ENCODE measurements around the gene ST6GAL1. TPM values are rescaled to one million over a fixed set of nuclear protein-coding genes. Genes with fewer than 3 reads are reported as not detected.

The ST6GAL1 gene
- total RNA-seq, 1 experiment from 2014 or later, result 15.6 TPM

GRCh38 chr3:187027531-187028278 lies 97.4 kb downstream of the ST6GAL1 start:
- Histone ChIP-seq H3K4me3 (replicated peaks in 1 of 2; ENCODE audit: low read depth in 1 of 2, low read length in 2 of 2) (no peak overlapping the region), H3K4me2 (ENCODE audit: low read length) (no peak overlapping the region), H3K9ac (ENCODE audit: low read length) (no peak overlapping the region), H3K79me2 (ENCODE audit: insufficient read depth, low read length) (no peaks in the 10 kb centered on the region), H3K27me3 (ENCODE audit: insufficient read depth, low read length) (no peaks in the 10 kb centered on the region), H4K20me1 (ENCODE audit: insufficient read depth) (no peaks in the 10 kb centered on the region), H3K9me3 (ENCODE audit: control insufficient read depth in 1 of 2, insufficient read depth in 1 of 2, low read depth in 1 of 2, low read length in 2 of 2) (no peaks in the 10 kb centered on the region), H2AFZ (ENCODE audit: low read depth, low read length, poor library complexity, severe bottlenecking) (no peak overlapping the region), H3K36me3 (ENCODE audit: control insufficient read depth in 1 of 2, insufficient read depth in 2 of 2, low read length in 2 of 2) (no peaks in the 10 kb centered on the region), H3K27ac (ENCODE audit: low read depth, low read length) (no peak overlapping the region), H3K4me1 (ENCODE audit: control insufficient read depth in 1 of 2, insufficient read depth in 2 of 2, low read length in 2 of 2) (no peaks in the 10 kb centered on the region), H3K9me2 (ENCODE audit: insufficient read depth) (no peaks in the 10 kb centered on the region)
- intact Hi-C loops (cut with micrococcal nuclease), result no loop called here
- ChIA-PET CTCF (no interaction called here), RAD21 (ENCODE audit: low non-redundant PET in 1 of 2, low total read pairs in 2 of 2, uncharacterized antibody in 2 of 2, unreplicated experiment in 2 of 2) (no interaction called here), POLR2A (no interaction called here)
- no peak for TF ChIP-seq POLR2AphosphoS5 (IDR thresholded peaks at IDR 0.05; ENCODE audit: low read depth, low read length)
- no peak for DNase-seq (ENCODE audit: low read depth, low spot score)
- ATAC-seq, result no peak
- no TSS peak for BruUV-seq (replicated peaks)

- ChIA-PET RAD21 (ENCODE audit: low non-redundant PET in 1 of 2, low total read pairs in 2 of 2, uncharacterized antibody in 2 of 2, unreplicated experiment in 2 of 2) (no interaction called here), CTCF (no interaction called here)
These were observed 101.6 kb downstream of the ST6GAL1 start for GRCh38 chr3:187031934-187032333.

More at GRCh38 chr3:187031934-187032333, 101.6 kb downstream of the ST6GAL1 start:
- Histone ChIP-seq H3K27me3 (ENCODE audit: insufficient read depth, low read length) (no peaks in the 10 kb centered on the region), H3K9me3 (ENCODE audit: control insufficient read depth in 1 of 2, insufficient read depth in 1 of 2, low read depth in 1 of 2, low read length in 2 of 2) (no peaks in the 10 kb centered on the region), H3K79me2 (ENCODE audit: insufficient read depth, low read length) (no peaks in the 10 kb centered on the region), H3K9ac (ENCODE audit: low read length) (no peak overlapping the region), H3K4me3 (replicated peaks in 1 of 2; ENCODE audit: low read depth in 1 of 2, low read length in 2 of 2) (no peak overlapping the region), H3K27ac (ENCODE audit: low read depth, low read length) (no peak overlapping the region), H3K36me3 (ENCODE audit: control insufficient read depth in 1 of 2, insufficient read depth in 2 of 2, low read length in 2 of 2) (no peaks in the 10 kb centered on the region), H3K4me2 (ENCODE audit: low read length) (no peak overlapping the region), H3K9me2 (ENCODE audit: insufficient read depth) (no peaks in the 10 kb centered on the region), H4K20me1 (ENCODE audit: insufficient read depth) (no peaks in the 10 kb centered on the region), H3K4me1 (ENCODE audit: control insufficient read depth in 1 of 2, insufficient read depth in 2 of 2, low read length in 2 of 2) (no peaks in the 10 kb centered on the region), H2AFZ (ENCODE audit: low read depth, low read length, poor library complexity, severe bottlenecking) (no peak overlapping the region)
- intact Hi-C loops (cut with micrococcal nuclease), result no loop called here
- TF ChIP-seq ATF3 (IDR thresholded peaks at IDR 0.05) (no peak), EZH2phosphoT487 (IDR thresholded peaks at IDR 0.05; ENCODE audit: borderline replicate concordance) (no peak), FOSL1 (IDR thresholded peaks at IDR 0.05; ENCODE audit: low read depth) (no peak), CTCF (IDR thresholded peaks at IDR 0.05 in 2 of 3, conservative IDR thresholded peaks at IDR 0.05 in 1 of 3; ENCODE audit: borderline replicate concordance in 1 of 3, insufficient read depth in 1 of 3, low read depth in 2 of 3, low read length in 2 of 3) (no peak), ZBTB33 (IDR thresholded peaks at IDR 0.05; ENCODE audit: extremely low read depth, insufficient replicate concordance, low read length) (no peak), MAX (IDR thresholded peaks at IDR 0.05) (no peak), JUND (IDR thresholded peaks at IDR 0.05) (no peak), EGR1 (IDR thresholded peaks at IDR 0.05; ENCODE audit: low read depth) (no peak), CBX3 (IDR thresholded peaks at IDR 0.05; ENCODE audit: low read depth) (no peak), ZNF274 (IDR thresholded peaks at IDR 0.05; ENCODE audit: low read depth, low read length) (no peak), ELF1 (IDR thresholded peaks at IDR 0.05; ENCODE audit: borderline replicate concordance, low read depth) (no peak)
- ATAC-seq, result no peak
- BruUV-seq (replicated peaks), result no TSS peak
- no peak for DNase-seq (ENCODE audit: low read depth, low spot score)
- POLR2A ChIA-PET, result no interaction called here

All from HCT116 (cell line).